ENCODE data around the gene TSPY10.
"Not testable (repeated sequence)": the region's sequence is repeated elsewhere in the genome, so short reads cannot be mapped to it uniquely, and the experiment has no call there.

TSPY10 gene

GRCh38 chrY:9527580-9527979 is at the start of gene TSPY10:
TSPY10 (plus strand) TSS chrY:9527880; CDS start chrY:9527926, 46 bp downstream.
- DNase-seq, result not testable (repeated sequence)

- not testable (repeated sequence) for DNase-seq
Observed at GRCh38 chrY:9486967-9487366, 40.7 kb upstream of the TSPY10 start, which contains the start of gene TSPY9. TSPY9 (plus strand) TSS chrY:9487267; CDS start chrY:9487313, 46 bp downstream.

- not testable (repeated sequence) for DNase-seq
Observed at GRCh38 chrY:9504396-9504795, 23.3 kb upstream of the TSPY10 start.

GRCh38 chrY:9516287-9516686 is 11.4 kb upstream of the TSPY10 start:
- DNase-seq, result not testable (repeated sequence)

Measured in activated T-cell treated with anti-CD3 and anti-CD28 coated beads, Interleukin-2, amount 50 U/mL, for 1 hour (primary cell).